DOHH2 (cell line): ENCODE measurements around the gene DMP1.

Experiments
- H3F3A ChIP-seq: fragments of 200-600 bp; sonication (generic), shearing (Covaris generic); 2 replicates; pipeline ENCODE4 v1.6.0; 2016; ENCODE audit warnings: antibody characterized with exemption, mild to moderate bottlenecking; ENCODE audit not compliant: control insufficient read depth, insufficient read depth
- H3K27ac ChIP-seq: fragments of 200-600 bp; sonication (generic); 2 replicates; pipeline ENCODE4 v1.5.1; 2014; ENCODE audit warnings: low read depth, mild to moderate bottlenecking, low read length, moderate library complexity
- H3K27me3 ChIP-seq: fragments of 200-600 bp; sonication (generic); 2 replicates; pipeline ENCODE4 v1.6.1; 2014; ENCODE audit warnings: mild to moderate bottlenecking, low read length, mixed read lengths; ENCODE audit not compliant: control insufficient read depth
- H3K36me3 ChIP-seq: fragments of 200-600 bp; sonication (generic); 2 replicates; pipeline ENCODE4 v1.6.1; 2014; ENCODE audit warnings: mild to moderate bottlenecking, low read length, moderate library complexity, mixed read lengths; ENCODE audit not compliant: control insufficient read depth
- H3K4me1 ChIP-seq: fragments of 200-600 bp; sonication (generic); 2 replicates; pipeline ENCODE4 v1.6.1; 2014; ENCODE audit warnings: mild to moderate bottlenecking, low read length, mixed read lengths; ENCODE audit not compliant: control insufficient read depth
- H3K4me2 ChIP-seq: fragments of 200-600 bp; sonication (generic); 2 replicates; pipeline ENCODE4 v1.6.0; 2014; ENCODE audit warnings: mild to moderate bottlenecking, low read length, moderate library complexity
- H3K4me3 ChIP-seq: fragments of 200-600 bp; sonication (generic); 2 replicates; pipeline ENCODE4 v1.5.1; 2014; ENCODE audit warnings: mild to moderate bottlenecking, low read length, mixed read lengths
- H3K79me2 ChIP-seq: fragments of 200-600 bp; sonication (generic); 2 replicates; pipeline ENCODE4 v1.6.1; 2014; ENCODE audit warnings: mild to moderate bottlenecking, low read length, mixed read lengths; ENCODE audit not compliant: control insufficient read depth
- H3K9me2 ChIP-seq: fragments of 200-600 bp; sonication (generic); replicated peaks from 2 replicates; pipeline ENCODE4 v1.6.1; 2014; ENCODE audit warnings: mild to moderate bottlenecking, low read length, mixed read lengths; ENCODE audit not compliant: control insufficient read depth
- H3K9me3 ChIP-seq: fragments of 200-600 bp; sonication (generic); 2 replicates; pipeline ENCODE4 v1.6.1; 2014; ENCODE audit warnings: antibody characterized with exemption, low read length, mixed read lengths; ENCODE audit not compliant: control insufficient read depth, insufficient read depth
- H4K20me1 ChIP-seq: fragments of 200-600 bp; sonication (generic); 2 replicates; pipeline ENCODE4 v1.6.0; 2014; ENCODE audit warnings: low read depth, mild to moderate bottlenecking, antibody characterized with exemption, low read length, moderate library complexity; ENCODE audit not compliant: control insufficient read depth, insufficient read depth
- EZH2phosphoT487 ChIP-seq: fragments of 200-600 bp; sonication (generic); IDR thresholded peaks from 2 replicates; pipeline ENCODE4 v1.6.1; 2017; ENCODE audit warnings: borderline replicate concordance, mild to moderate bottlenecking, antibody characterized with exemption, low read length, moderate library complexity, mixed read lengths
- TF ChIP-seq, protein P1 (sequence below): fragments of 200-600 bp; sonication (generic); IDR thresholded peaks from one replicate; pipeline ENCODE4 v1.5.1; 2014; ENCODE audit warnings: antibody characterized with exemption, mild to moderate bottlenecking, low read depth, low read length; ENCODE audit not compliant: poor library complexity, severe bottlenecking

DMP1 gene

DNA sequence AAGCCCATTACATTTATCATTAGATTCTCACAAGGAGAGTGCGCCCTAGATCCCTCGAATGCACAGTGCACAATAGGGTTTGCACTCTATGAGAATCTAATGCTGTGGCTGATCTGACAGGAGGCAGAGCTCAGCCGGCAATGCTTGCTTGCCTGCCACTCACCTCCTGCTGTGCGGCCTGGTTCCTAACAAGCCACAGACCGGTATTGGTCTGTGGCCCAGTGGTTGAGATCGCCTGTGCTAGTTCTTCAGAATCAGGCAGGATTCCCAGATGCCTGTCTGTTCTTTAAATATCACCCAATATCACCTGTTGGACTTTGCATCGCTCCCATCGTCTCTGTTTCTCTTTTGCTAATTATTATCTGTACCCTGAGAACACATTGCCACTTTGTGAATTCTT is 27.8 kb upstream of the DMP1 start:
- no peak overlapping the region for H3K27ac ChIP-seq
- H3K9me2 ChIP-seq: no peaks in the 10 kb centered on the region
- no peaks in the 10 kb centered on the region for H4K20me1 ChIP-seq
- no peaks in the 10 kb centered on the region for H3K36me3 ChIP-seq
- H3K79me2 ChIP-seq: no peaks in the 10 kb centered on the region
- H3K9me3 ChIP-seq: no peaks in the 10 kb centered on the region
- no peak overlapping the region for H3K4me3 ChIP-seq
- H3K27me3 ChIP-seq: no peaks in the 10 kb centered on the region
- TF ChIP-seq, protein P1, sequence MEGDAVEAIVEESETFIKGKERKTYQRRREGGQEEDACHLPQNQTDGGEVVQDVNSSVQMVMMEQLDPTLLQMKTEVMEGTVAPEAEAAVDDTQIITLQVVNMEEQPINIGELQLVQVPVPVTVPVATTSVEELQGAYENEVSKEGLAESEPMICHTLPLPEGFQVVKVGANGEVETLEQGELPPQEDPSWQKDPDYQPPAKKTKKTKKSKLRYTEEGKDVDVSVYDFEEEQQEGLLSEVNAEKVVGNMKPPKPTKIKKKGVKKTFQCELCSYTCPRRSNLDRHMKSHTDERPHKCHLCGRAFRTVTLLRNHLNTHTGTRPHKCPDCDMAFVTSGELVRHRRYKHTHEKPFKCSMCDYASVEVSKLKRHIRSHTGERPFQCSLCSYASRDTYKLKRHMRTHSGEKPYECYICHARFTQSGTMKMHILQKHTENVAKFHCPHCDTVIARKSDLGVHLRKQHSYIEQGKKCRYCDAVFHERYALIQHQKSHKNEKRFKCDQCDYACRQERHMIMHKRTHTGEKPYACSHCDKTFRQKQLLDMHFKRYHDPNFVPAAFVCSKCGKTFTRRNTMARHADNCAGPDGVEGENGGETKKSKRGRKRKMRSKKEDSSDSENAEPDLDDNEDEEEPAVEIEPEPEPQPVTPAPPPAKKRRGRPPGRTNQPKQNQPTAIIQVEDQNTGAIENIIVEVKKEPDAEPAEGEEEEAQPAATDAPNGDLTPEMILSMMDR: no peak
- no peak for TF ChIP-seq EZH2phosphoT487
- no peak overlapping the region for H3K4me2 ChIP-seq
- H3F3A ChIP-seq: no peaks in the 10 kb centered on the region
- H3K4me1 ChIP-seq: no peaks in the 10 kb centered on the region

DNA sequence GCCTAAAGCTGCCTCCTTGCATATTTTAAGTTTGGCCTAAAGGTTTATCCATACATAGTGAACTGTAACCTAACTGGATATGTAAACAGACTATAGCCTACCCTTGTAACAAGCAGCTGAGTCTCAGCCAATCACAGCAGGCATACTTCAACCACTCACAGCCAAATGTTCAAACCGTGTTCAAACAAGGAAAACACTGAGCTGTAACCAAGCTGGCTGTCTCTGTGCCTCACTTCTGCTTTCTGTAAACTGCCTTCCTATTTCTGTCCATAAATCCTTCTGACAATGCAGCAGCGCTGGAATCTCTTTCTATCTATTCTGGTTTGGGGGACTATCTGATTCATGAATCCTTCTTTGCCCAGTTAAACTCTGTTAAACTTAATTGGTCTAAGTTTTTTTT is 25.4 kb upstream of the DMP1 start:
- Histone ChIP-seq H3K9me2 (no peaks in the 10 kb centered on the region), H3K4me1 (no peaks in the 10 kb centered on the region), H3F3A (no peaks in the 10 kb centered on the region), H3K36me3 (no peaks in the 10 kb centered on the region), H3K9me3 (no peaks in the 10 kb centered on the region), H3K79me2 (no peaks in the 10 kb centered on the region), H4K20me1 (no peaks in the 10 kb centered on the region), H3K4me3 (no peak overlapping the region), H3K27ac (no peak overlapping the region), H3K4me2 (no peak overlapping the region), H3K27me3 (no peaks in the 10 kb centered on the region)
- TF ChIP-seq, protein P1: no peak
- no peak for TF ChIP-seq EZH2phosphoT487

DNA sequence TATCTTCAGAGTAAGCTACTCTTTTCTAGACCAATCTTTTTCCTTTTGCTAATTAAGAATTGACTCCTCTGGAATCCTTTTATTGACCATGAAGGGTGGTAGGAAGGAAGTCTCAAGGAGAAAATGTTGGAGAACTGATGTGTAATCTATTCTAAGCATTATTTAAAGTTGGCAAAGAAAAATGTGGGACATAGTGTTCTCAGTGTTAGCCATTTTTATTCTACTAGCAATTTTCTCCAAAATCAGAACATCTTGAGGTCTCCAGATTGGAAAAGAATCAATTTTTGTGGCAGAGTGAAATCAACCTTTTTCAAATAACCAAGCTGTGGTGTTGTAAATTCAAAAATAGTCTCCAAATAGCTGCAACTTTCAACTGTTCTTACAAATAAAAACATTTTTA is 18.4 kb upstream of the DMP1 start:
- Histone ChIP-seq H3K9me3 (no peaks in the 10 kb centered on the region), H4K20me1 (no peaks in the 10 kb centered on the region), H3F3A (no peaks in the 10 kb centered on the region), H3K79me2 (no peaks in the 10 kb centered on the region), H3K27me3 (no peaks in the 10 kb centered on the region), H3K27ac (no peak overlapping the region), H3K4me2 (no peak overlapping the region), H3K36me3 (no peaks in the 10 kb centered on the region), H3K4me3 (no peak overlapping the region), H3K9me2 (no peaks in the 10 kb centered on the region), H3K4me1 (no peaks in the 10 kb centered on the region)
- TF ChIP-seq, protein P1: no peak
- no peak for TF ChIP-seq EZH2phosphoT487

DNA sequence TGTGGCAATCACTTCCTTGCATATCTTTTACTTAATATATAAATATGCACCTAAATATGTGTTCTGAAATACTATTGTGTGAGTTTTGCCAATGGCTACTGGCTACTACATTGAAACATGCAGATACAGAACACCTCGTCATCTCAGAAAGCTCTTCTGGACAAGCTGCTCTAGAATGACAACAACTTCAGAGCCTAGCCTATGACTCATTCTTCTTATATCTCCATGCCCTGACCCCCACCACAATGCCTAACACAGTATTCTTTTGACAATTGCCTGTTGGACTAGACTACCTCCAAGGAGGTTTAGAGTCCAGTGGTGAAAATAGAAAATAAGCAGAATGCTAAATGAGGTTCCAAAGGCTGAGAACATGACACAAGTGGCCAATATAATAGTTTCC is 17.6 kb upstream of the DMP1 start:
- H3K27ac ChIP-seq: no peak overlapping the region
- H3F3A ChIP-seq: no peaks in the 10 kb centered on the region
- H3K36me3 ChIP-seq: no peaks in the 10 kb centered on the region
- H3K9me3 ChIP-seq: no peaks in the 10 kb centered on the region
- H3K4me2 ChIP-seq: no peak overlapping the region
- no peaks in the 10 kb centered on the region for H3K4me1 ChIP-seq
- H4K20me1 ChIP-seq: no peaks in the 10 kb centered on the region
- H3K9me2 ChIP-seq: no peaks in the 10 kb centered on the region
- TF ChIP-seq EZH2phosphoT487: no peak
- TF ChIP-seq, protein P1: no peak
- no peaks in the 10 kb centered on the region for H3K27me3 ChIP-seq
- H3K79me2 ChIP-seq: no peaks in the 10 kb centered on the region
- H3K4me3 ChIP-seq: no peak overlapping the region
